ENCODE measurements around the gene CIAPIN1. TPM values are rescaled to one million over a fixed set of nuclear protein-coding genes. Genes with fewer than 3 reads are reported as not detected.

The CIAPIN1 gene
- polyA plus RNA-seq, 3 donors: 24.0 to 46.5 (median 42.1) TPM

DNA sequence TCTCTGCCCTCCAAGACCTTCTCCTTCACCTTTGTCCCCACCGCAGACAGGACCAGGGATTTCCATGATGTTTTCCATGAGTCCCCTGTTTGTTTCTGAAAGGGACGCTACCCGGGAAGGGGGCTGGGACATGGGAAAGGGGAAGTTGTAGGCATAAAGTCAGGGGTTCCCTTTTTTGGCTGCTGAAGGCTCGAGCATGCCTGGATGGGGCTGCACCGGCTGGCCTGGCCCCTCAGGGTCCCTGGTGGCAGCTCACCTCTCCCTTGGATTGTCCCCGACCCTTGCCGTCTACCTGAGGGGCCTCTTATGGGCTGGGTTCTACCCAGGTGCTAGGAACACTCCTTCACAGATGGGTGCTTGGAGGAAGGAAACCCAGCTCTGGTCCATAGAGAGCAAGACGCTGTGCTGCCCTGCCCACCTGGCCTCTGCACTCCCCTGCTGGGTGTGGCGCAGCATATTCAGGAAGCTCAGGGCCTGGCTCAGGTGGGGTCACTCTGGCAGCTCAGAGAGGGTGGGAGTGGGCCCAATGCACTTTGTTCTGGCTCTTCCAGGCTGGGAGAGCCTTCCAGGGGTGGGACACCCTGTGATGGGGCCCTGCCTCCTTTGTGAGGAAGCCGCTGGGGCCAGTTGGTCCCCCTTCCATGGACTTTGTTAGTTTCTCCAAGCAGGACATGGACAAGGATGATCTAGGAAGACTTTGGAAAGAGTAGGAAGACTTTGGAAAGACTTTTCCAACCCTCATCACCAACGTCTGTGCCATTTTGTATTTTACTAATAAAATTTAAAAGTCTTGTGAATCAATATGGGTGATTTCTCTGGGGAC lies 62.7 kb downstream of the CIAPIN1 start:
- no peaks in the 10 kb centered on the region for H4K20me1 ChIP-seq (ENCODE audit: insufficient read depth, low read length)
- H3K36me3 ChIP-seq (replicated peaks in 1 of 2; ENCODE audit: control insufficient read depth in 1 of 2, insufficient read depth in 2 of 2, low read length in 2 of 2): no peaks in the 10 kb centered on the region
- Mint-ChIP-seq H3K27ac (peak overlapping the region; percentile 74 to 91 (median 82)), H3K27me3 (ENCODE audit: low read depth in 3 of 3) (peaks cover 8 to 18% (median 15%) of the 10 kb centered on the region in 3 donors), H3K4me1 (peaks cover 34% of the 10 kb centered on the region), H3K4me3 (peak overlapping the region; percentile 80 to 92), H3K9me3 (peaks cover 0 to 1% (median 0%) of the 10 kb centered on the region in 7 donors), H3K36me3 (no peaks in the 10 kb centered on the region)
- intact Hi-C loops (cut with micrococcal nuclease): no loop called here
- peak overlapping the region; percentile 34 for H3K9ac ChIP-seq (ENCODE audit: insufficient read depth, low read length, poor library complexity, severe bottlenecking)
- H2AFZ ChIP-seq (ENCODE audit: insufficient read depth, low read depth, low read length, poor library complexity, severe bottlenecking): peak overlapping the region; percentile 74
- DNase-seq: peak; percentile 53 to 71 (median 63)
- peak overlapping the region; percentile 18 to 67 (median 28) for H3K4me3 ChIP-seq (replicated peaks in 1 of 3; ENCODE audit: low read depth in 2 of 3, low read length in 3 of 3)
- H3K27ac ChIP-seq (ENCODE audit: low read depth in 1 of 2, low read length in 2 of 2): peak overlapping the region in 1 of 2 donors; percentile 73
- 2% methylated on average over 8 of the region's 11 CpGs for WGBS (ENCODE audit: insufficient coverage)
- H3K27me3 ChIP-seq (ENCODE audit: control insufficient read depth in 2 of 2, insufficient read depth in 2 of 2, low read length in 2 of 2): no peaks in the 10 kb centered on the region
- H3K79me2 ChIP-seq (ENCODE audit: insufficient read depth, low read length): no peaks in the 10 kb centered on the region
- H3K4me2 ChIP-seq (replicated peaks; ENCODE audit: extremely low read depth, low read length, poor library complexity, severe bottlenecking): peak overlapping the region; percentile 70
- no peak for TF ChIP-seq CTCF (IDR thresholded peaks at IDR 0.05)
- no peaks in the 10 kb centered on the region for H3K9me3 ChIP-seq (replicated peaks in 1 of 2; ENCODE audit: control insufficient read depth in 1 of 2, insufficient read depth in 1 of 2, low read length in 2 of 2)
- H3K4me1 ChIP-seq (ENCODE audit: control insufficient read depth in 1 of 2, insufficient read depth in 2 of 2, low read length in 2 of 2): peaks cover 23 to 33% of the 10 kb centered on the region in 2 donors

DNA sequence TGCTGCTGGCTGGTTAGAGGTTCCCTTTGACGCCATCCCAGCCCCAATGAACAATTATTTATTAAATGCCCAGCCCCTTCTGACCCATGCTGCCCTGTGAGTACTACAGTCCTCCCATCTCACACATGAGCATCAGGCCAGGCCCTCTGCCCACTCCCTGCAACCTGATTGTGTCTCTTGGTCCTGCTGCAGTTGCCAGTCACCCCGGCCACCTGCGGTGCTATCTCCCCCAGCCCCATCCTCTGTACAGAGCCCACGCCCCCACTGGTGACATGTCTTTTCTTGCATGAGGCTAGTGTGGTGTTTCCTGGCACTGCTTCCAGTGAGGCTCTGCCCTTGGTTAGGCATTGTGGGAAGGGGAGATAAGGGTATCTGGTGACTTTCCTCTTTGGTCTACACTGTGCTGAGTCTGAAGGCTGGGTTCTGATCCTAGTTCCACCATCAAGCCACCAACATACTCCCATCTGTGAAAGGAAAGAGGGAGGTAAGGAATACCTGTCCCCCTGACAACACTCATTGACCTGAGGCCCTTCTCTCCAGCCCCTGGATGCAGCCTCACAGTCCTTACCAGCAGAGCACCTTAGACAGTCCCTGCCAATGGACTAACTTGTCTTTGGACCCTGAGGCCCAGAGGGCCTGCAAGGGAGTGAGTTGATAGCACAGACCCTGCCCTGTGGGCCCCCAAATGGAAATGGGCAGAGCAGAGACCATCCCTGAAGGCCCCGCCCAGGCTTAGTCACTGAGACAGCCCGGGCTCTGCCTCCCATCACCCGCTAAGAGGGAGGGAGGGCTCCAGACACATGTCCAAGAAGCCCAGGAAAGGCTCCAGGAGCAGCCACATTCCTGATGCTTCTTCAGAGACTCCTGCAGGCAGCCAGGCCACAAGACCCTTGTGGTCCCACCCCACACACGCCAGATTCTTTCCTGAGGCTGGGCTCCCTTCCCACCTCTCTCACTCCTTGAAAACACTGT lies 63.6 kb downstream of the CIAPIN1 start:
- Histone ChIP-seq H4K20me1 (ENCODE audit: insufficient read depth, low read length) (no peaks in the 10 kb centered on the region), H3K79me2 (ENCODE audit: insufficient read depth, low read length) (no peaks in the 10 kb centered on the region), H3K9me3 (replicated peaks in 1 of 2; ENCODE audit: control insufficient read depth in 1 of 2, insufficient read depth in 1 of 2, low read length in 2 of 2) (no peaks in the 10 kb centered on the region), H3K4me1 (ENCODE audit: control insufficient read depth in 1 of 2, insufficient read depth in 2 of 2, low read length in 2 of 2) (peaks cover 23 to 33% of the 10 kb centered on the region in 2 donors), H3K27me3 (ENCODE audit: control insufficient read depth in 2 of 2, insufficient read depth in 2 of 2, low read length in 2 of 2) (no peaks in the 10 kb centered on the region), H2AFZ (ENCODE audit: insufficient read depth, low read depth, low read length, poor library complexity, severe bottlenecking) (peak overlapping the region; percentile 74), H3K27ac (ENCODE audit: low read depth in 1 of 2, low read length in 2 of 2) (peak overlapping the region in 1 of 2 donors; percentile 73), H3K4me3 (replicated peaks in 1 of 3; ENCODE audit: low read depth in 2 of 3, low read length in 3 of 3) (peak overlapping the region; percentile 18 to 67 (median 28)), H3K36me3 (replicated peaks in 1 of 2; ENCODE audit: control insufficient read depth in 1 of 2, insufficient read depth in 2 of 2, low read length in 2 of 2) (no peaks in the 10 kb centered on the region), H3K4me2 (replicated peaks; ENCODE audit: extremely low read depth, low read length, poor library complexity, severe bottlenecking) (peak overlapping the region; percentile 70), H3K9ac (ENCODE audit: insufficient read depth, low read length, poor library complexity, severe bottlenecking) (peak overlapping the region; percentile 34)
- no peaks in the 10 kb centered on the region for H3K36me3 Mint-ChIP-seq
- 53% methylated on average over 5 of the region's 8 CpGs for WGBS (ENCODE audit: insufficient coverage)
- DNase-seq: peak; percentile 19 to 28 (median 27)
- no peak for TF ChIP-seq CTCF (IDR thresholded peaks at IDR 0.05)
- peaks cover 0 to 1% (median 0%) of the 10 kb centered on the region in 7 donors for H3K9me3 Mint-ChIP-seq
- peaks cover 34% of the 10 kb centered on the region for H3K4me1 Mint-ChIP-seq
- H3K27me3 Mint-ChIP-seq (ENCODE audit: low read depth in 3 of 3): peaks cover 7 to 18% (median 13%) of the 10 kb centered on the region in 3 donors
- intact Hi-C loops (cut with micrococcal nuclease): no loop called here
- H3K4me3 Mint-ChIP-seq: peak overlapping the region; percentile 80 to 92
- H3K27ac Mint-ChIP-seq: peak overlapping the region; percentile 74 to 91 (median 82)

Measured in CD14-positive monocyte (primary cell).